Osteoblast (primary cell): Measurements from ENCODE around the gene SERPINB7. TPM values are rescaled to one million over a fixed set of nuclear protein-coding genes. Genes with fewer than 3 reads are reported as not detected.

ENCODE experiments used
- DNase-seq: peaks from one replicate; pipeline ENCODE4 v3.0.0; 2011; ENCODE audit warnings: low spot score, mixed read lengths; ENCODE audit not compliant: insufficient read length; ENCODE audit errors: missing footprints
- H2AFZ ChIP-seq: 2 replicates; pipeline ENCODE4 v1.6.0; 2011; ENCODE audit warnings: mild to moderate bottlenecking, low read length
- H3K27ac ChIP-seq: 2 replicates; pipeline ENCODE4 v1.5.1; 2011; ENCODE audit warnings: mild to moderate bottlenecking, low read depth, low read length, moderate library complexity
- H3K27me3 ChIP-seq: 2 replicates; pipeline ENCODE4 v1.6.0; 2012; ENCODE audit warnings: mild to moderate bottlenecking, control low read depth, inconsistent platforms, low read length, moderate library complexity; ENCODE audit not compliant: insufficient read depth
- H3K36me3 ChIP-seq: 2 replicates; pipeline ENCODE4 v1.5.1; 2011; ENCODE audit warnings: mild to moderate bottlenecking, low read length, control low read depth, moderate library complexity; ENCODE audit not compliant: insufficient read depth
- H3K4me1 ChIP-seq: 2 replicates; pipeline ENCODE4 v1.5.1; 2011; ENCODE audit warnings: mild to moderate bottlenecking, low read length, control low read depth, moderate library complexity; ENCODE audit not compliant: insufficient read depth
- H3K4me2 ChIP-seq: 2 replicates; pipeline ENCODE4 v1.6.0; 2011; ENCODE audit warnings: mild to moderate bottlenecking, low read length; ENCODE audit not compliant: insufficient read depth
- H3K4me3 ChIP-seq: fragments of 200-600 bp; sonication (generic); 3 replicates; pipeline ENCODE4 v1.5.1; 2012; ENCODE audit warnings: mild to moderate bottlenecking, low read length, inconsistent platforms; ENCODE audit not compliant: insufficient read depth
- H3K79me2 ChIP-seq: 2 replicates; pipeline ENCODE4 v1.6.0; 2012; ENCODE audit warnings: mild to moderate bottlenecking, low read length, control low read depth, inconsistent platforms; ENCODE audit not compliant: insufficient read depth
- H3K9me3 ChIP-seq: 2 replicates; pipeline ENCODE4 v1.5.1; 2011; ENCODE audit warnings: low read depth, low read length, control low read depth
- H4K20me1 ChIP-seq: 2 replicates; pipeline ENCODE4 v1.6.0; 2012; ENCODE audit warnings: mild to moderate bottlenecking, low read length, control low read depth; ENCODE audit not compliant: insufficient read depth
- CTCF ChIP-seq: IDR thresholded peaks from 2 replicates; pipeline ENCODE4 v1.5.1; 2011; ENCODE audit warnings: mild to moderate bottlenecking, low read depth, low read length, moderate library complexity; ENCODE audit errors: extremely low read depth
- total RNA-seq: library from RNA; depleted of rRNA; stranded (reverse); fragments of >200 nt; gene quantifications from 2 replicates; pipeline ENCODE4 v1.2.3, GENCODE V29; 2012

Gene SERPINB7
- total RNA-seq, 1 donor: 0.36 TPM

GRCh38 chr18:63762518-63762917 is 12.7 kb upstream of the SERPINB7 start:
- Histone ChIP-seq H2AFZ (no peak overlapping the region), H3K27me3 (no peaks in the 10 kb centered on the region), H3K36me3 (no peaks in the 10 kb centered on the region), H3K9me3 (peaks cover 3% of the 10 kb centered on the region), H3K4me1 (peaks cover 26% of the 10 kb centered on the region), H3K4me3 (no peak overlapping the region), H3K27ac (peak overlapping the region; percentile 63), H3K4me2 (peak overlapping the region; percentile 10), H4K20me1 (no peaks in the 10 kb centered on the region), H3K79me2 (no peaks in the 10 kb centered on the region)
- no peak for TF ChIP-seq CTCF
- DNase-seq: peak; percentile 86

- Histone ChIP-seq H3K79me2 (no peaks in the 10 kb centered on the region), H3K27ac (peak overlapping the region; percentile 63), H3K9me3 (peaks cover 3% of the 10 kb centered on the region), H3K4me3 (no peak overlapping the region), H2AFZ (no peak overlapping the region), H4K20me1 (no peaks in the 10 kb centered on the region), H3K27me3 (no peaks in the 10 kb centered on the region), H3K4me1 (peaks cover 26% of the 10 kb centered on the region), H3K4me2 (peak overlapping the region; percentile 4), H3K36me3 (no peaks in the 10 kb centered on the region)
- DNase-seq: no peak
- no peak for TF ChIP-seq CTCF
These were observed 11.2 kb upstream of the SERPINB7 start for GRCh38 chr18:63763831-63764600.

DNA sequence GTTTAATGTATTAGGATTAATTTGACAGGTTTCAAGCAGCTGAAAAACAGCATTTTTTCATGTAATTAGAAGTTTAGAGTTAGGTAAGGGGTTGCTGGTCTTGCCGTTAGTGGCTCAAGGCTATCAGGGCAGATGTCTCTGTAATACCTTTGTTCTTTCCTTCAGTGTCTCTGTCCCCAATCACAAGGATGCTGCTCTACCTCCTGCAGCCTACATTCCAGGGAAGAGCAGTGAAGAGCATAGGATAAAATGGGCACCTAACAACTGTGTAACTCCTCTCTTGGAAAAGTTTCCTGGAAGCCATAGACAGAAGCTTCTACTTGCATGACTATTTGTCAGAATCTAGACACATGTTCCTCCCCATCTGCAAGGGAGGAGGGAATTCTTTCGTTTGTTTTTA is 9.4 kb upstream of the SERPINB7 start:
- Histone ChIP-seq H3K4me3 (no peak overlapping the region), H3K27ac (no peak overlapping the region), H2AFZ (no peak overlapping the region), H3K4me1 (peaks cover 26% of the 10 kb centered on the region), H4K20me1 (no peaks in the 10 kb centered on the region), H3K79me2 (no peaks in the 10 kb centered on the region), H3K9me3 (no peaks in the 10 kb centered on the region), H3K36me3 (no peaks in the 10 kb centered on the region), H3K27me3 (no peaks in the 10 kb centered on the region), H3K4me2 (no peak overlapping the region)
- DNase-seq: no peak
- TF ChIP-seq CTCF: no peak

GRCh38 chr18:63773551-63773950 is 1.7 kb upstream of the SERPINB7 start:
- DNase-seq: no peak
- Histone ChIP-seq H3K9me3 (no peaks in the 10 kb centered on the region), H3K36me3 (no peaks in the 10 kb centered on the region), H2AFZ (no peak overlapping the region), H3K79me2 (no peaks in the 10 kb centered on the region), H3K27me3 (no peaks in the 10 kb centered on the region), H3K27ac (no peak overlapping the region), H4K20me1 (no peaks in the 10 kb centered on the region), H3K4me2 (no peak overlapping the region), H3K4me3 (no peak overlapping the region), H3K4me1 (peaks cover 20% of the 10 kb centered on the region)
- no peak for TF ChIP-seq CTCF
